HL-60 (cell line): ENCODE measurements around the gene SORBS2.

Source experiments
- CTCF ChIP-seq: IDR thresholded peaks from one replicate; pipeline ENCODE4 v1.5.1; 2011; ENCODE audit warnings: low read length, control low read depth, inconsistent platforms; ENCODE audit not compliant: insufficient read depth
- POLR2AphosphoS5 ChIP-seq: IDR thresholded peaks from 2 replicates; pipeline ENCODE4 v1.6.1; 2012; ENCODE audit warnings: low read depth

GRCh38 chr4:185566425-185566824 lies 245.6 kb downstream of the SORBS2 start:
- TF ChIP-seq CTCF, result no peak
- TF ChIP-seq POLR2AphosphoS5, result no peak
